Neural cell (in vitro differentiated cells): ENCODE results near the gene AP1S2.

Experiments used
- EP300 ChIP-seq: fragments of 450-650 bp; conservative IDR thresholded peaks from 2 replicates; pipeline ENCODE4 v1.6.1; 2014; ENCODE audit warnings: antibody characterized with exemption, mild to moderate bottlenecking, moderate library complexity; ENCODE audit not compliant: poor library complexity, severe bottlenecking
- EZH2 ChIP-seq: fragments of 200-600, 300-800 bp; shearing (Covaris generic), sonication (generic); IDR thresholded peaks from 2 replicates; pipeline ENCODE4 v1.6.1; 2014; ENCODE audit warnings: antibody characterized with exemption, low read length, borderline replicate concordance, mild to moderate bottlenecking; ENCODE audit not compliant: insufficient read depth, poor library complexity, severe bottlenecking
- POLR2AphosphoS5 ChIP-seq: IDR thresholded peaks from 2 replicates; pipeline ENCODE4 v1.6.1; 2012
- RAD21 ChIP-seq: fragments of 450-650 bp; conservative IDR thresholded peaks from 2 replicates; pipeline ENCODE4 v1.6.1; 2014; ENCODE audit warnings: antibody characterized with exemption, mild to moderate bottlenecking, moderate library complexity
- SMC3 ChIP-seq: fragments of 450-650 bp; conservative IDR thresholded peaks from 2 replicates; pipeline ENCODE4 v1.6.1; 2014; ENCODE audit warnings: antibody characterized with exemption, mild to moderate bottlenecking, moderate library complexity; ENCODE audit not compliant: poor library complexity
- TF ChIP-seq, protein P1 (sequence below): fragments of 450-650 bp; IDR thresholded peaks from 2 replicates; pipeline ENCODE4 v1.5.1; 2014; ENCODE audit warnings: antibody characterized with exemption, mild to moderate bottlenecking, moderate library complexity; ENCODE audit not compliant: poor library complexity, severe bottlenecking

DNA sequence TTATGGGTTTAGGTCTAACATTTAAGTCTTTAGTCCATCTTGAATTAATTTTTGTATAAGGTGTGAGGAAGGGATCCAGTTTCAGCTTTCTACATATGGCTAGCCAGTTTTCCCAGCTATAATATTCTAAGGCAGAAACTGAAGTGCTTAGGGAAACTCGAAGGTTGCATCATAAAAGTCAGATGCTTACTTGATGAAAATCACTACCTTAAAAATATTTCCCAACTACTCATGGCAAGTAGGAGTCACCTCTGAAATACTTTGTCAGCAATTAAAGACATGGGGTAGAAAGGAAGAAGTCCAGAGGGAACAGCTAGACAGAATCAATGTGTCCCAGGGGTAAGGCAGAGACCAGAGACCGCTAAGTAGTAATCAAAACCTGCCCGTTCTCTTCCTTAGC lies 6.3 kb upstream of the AP1S2 start:
- TF ChIP-seq, protein P1, sequence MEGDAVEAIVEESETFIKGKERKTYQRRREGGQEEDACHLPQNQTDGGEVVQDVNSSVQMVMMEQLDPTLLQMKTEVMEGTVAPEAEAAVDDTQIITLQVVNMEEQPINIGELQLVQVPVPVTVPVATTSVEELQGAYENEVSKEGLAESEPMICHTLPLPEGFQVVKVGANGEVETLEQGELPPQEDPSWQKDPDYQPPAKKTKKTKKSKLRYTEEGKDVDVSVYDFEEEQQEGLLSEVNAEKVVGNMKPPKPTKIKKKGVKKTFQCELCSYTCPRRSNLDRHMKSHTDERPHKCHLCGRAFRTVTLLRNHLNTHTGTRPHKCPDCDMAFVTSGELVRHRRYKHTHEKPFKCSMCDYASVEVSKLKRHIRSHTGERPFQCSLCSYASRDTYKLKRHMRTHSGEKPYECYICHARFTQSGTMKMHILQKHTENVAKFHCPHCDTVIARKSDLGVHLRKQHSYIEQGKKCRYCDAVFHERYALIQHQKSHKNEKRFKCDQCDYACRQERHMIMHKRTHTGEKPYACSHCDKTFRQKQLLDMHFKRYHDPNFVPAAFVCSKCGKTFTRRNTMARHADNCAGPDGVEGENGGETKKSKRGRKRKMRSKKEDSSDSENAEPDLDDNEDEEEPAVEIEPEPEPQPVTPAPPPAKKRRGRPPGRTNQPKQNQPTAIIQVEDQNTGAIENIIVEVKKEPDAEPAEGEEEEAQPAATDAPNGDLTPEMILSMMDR = no peak
- TF ChIP-seq POLR2AphosphoS5 (no peak), SMC3 (no peak), EZH2 (no peak), RAD21 (no peak), EP300 (no peak)
